Epithelial cell of proximal tubule (primary cell): ENCODE results near the gene TEKT3. TPM values are rescaled to one million over a fixed set of nuclear protein-coding genes. Genes with fewer than 3 reads are reported as not detected.

Experiments used
- DNase-seq: peaks from one replicate; pipeline ENCODE4 v3.0.0-alpha.2; 2011; ENCODE audit warnings: low read depth
- H3K4me3 ChIP-seq: 2 replicates; pipeline ENCODE4 v1.5.1; 2011; ENCODE audit warnings: low read depth, mild to moderate bottlenecking, low read length
- CTCF ChIP-seq: conservative IDR thresholded peaks from 2 replicates; pipeline ENCODE4 v1.5.1; 2012; ENCODE audit warnings: low read depth, mild to moderate bottlenecking, low read length
- total RNA-seq: library from RNA; depleted of rRNA; stranded (reverse); fragments of >200 nt; gene quantifications from 2 replicates; pipeline ENCODE4 v1.2.3, GENCODE V29; 2015

The TEKT3 gene
- not detected in 2 replicates for total RNA-seq

GRCh38 chr17:15341385-15341849, at the start of gene TEKT3:
Gene TEKT3, minus strand, starts transcription at chr17:15341597. Its CDS starts 10,012 bp downstream, at chr17:15331585.
- H3K4me3 ChIP-seq: peak within 1 kb of the TSS; percentile 63

GRCh38 chr17:15388356-15389041, 47.1 kb upstream of the TEKT3 start:
- DNase-seq: no peak
- no peak overlapping the region for H3K4me3 ChIP-seq
- TF ChIP-seq CTCF: no peak

More at GRCh38 chr17:15341385-15341849, at the start of gene TEKT3:
- DNase-seq: no peak
- no peak for TF ChIP-seq CTCF

- H3K4me3 ChIP-seq: no peak overlapping the region
- DNase-seq: no peak
- no peak for TF ChIP-seq CTCF
These were observed 44.7 kb upstream of the TEKT3 start for GRCh38 chr17:15386083-15386482.

- DNase-seq: no peak
- TF ChIP-seq CTCF: no peak
- H3K4me3 ChIP-seq: no peak overlapping the region
These were observed 43.9 kb upstream of the TEKT3 start for GRCh38 chr17:15385305-15385704.

- no peak for TF ChIP-seq CTCF
- no peak overlapping the region for H3K4me3 ChIP-seq
- no peak for DNase-seq
These were observed 42.9 kb upstream of the TEKT3 start for GRCh38 chr17:15384142-15384787.

GRCh38 chr17:15382914-15383313, 41.5 kb upstream of the TEKT3 start:
- no peak for TF ChIP-seq CTCF
- no peak overlapping the region for H3K4me3 ChIP-seq
- DNase-seq: no peak
